HG02623 (cell line): ENCODE results near the gene EPAS1.

Source experiments
- ATAC-seq: cut with Tn5 transposase; IDR thresholded peaks from one replicate; pipeline ENCODE4 v1.9.1; 2021; ENCODE audit warnings: moderate library complexity; ENCODE audit not compliant: unreplicated experiment

EPAS1 gene

GRCh38 chr2:46273225-46273863, 23.9 kb upstream of the EPAS1 start:
- ATAC-seq = no peak

DNA sequence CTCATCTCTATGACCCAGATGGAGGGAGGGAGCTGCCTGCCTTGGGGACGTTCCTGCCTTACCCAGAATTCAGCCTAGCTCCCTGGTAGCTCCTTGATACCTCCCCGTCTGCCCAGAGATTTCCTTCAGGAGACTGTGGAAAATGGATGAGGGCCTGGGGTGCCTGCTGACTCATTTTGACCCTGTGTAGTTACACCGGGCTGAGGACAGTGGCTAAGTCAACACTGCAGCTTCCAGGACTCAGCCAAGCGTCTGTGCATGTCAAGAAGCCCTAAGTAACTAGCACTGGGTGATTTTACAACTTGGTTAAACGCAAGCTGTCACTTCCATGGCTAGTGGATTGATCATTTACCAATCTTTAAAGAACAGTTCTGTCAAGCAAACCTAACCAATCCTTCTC, 23.3 kb upstream of the EPAS1 start:
- no peak for ATAC-seq

- no peak for ATAC-seq
These were observed 22.6 kb upstream of the EPAS1 start for GRCh38 chr2:46274586-46274985.

GRCh38 chr2:46275995-46276394, 21.2 kb upstream of the EPAS1 start:
- ATAC-seq = no peak

GRCh38 chr2:46276642-46277041, 20.6 kb upstream of the EPAS1 start:
- ATAC-seq = no peak

DNA sequence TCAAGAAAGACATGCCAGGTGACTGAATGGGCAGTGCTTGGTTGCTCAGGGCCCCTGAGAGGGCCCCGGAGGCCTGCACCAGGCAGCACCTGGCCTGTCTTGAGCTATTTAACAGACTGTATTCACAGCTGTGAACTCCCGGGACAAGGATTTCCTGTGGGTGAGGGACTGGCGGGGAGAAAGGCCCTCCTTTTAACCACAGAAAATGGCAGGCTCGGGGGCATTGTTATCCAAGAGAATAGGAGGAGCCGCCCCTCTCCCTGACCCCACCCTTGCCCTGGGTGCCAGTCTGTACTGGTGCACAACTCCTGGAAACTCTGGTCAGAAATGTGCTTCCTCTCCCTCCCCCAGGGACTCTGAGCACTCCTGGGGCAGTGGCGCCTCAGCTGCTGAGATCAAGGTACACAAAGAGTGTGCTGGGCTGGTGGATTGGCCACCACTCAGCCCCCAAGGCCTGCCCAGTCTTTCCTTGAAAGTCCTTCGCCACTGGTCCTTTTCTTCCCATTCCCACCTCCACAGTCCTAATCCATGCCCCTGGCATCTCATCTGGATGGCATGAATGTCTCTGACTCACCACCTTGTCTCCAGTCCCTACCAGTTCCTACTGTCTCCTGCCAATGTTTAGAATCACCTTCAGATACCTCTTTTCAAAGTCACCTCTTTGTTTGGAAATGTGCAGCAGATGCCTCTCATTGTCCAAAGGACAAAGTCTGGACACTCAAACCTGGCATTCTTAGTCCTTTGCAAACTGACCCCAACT, 19.6 kb upstream of the EPAS1 start:
- ATAC-seq = no peak

DNA sequence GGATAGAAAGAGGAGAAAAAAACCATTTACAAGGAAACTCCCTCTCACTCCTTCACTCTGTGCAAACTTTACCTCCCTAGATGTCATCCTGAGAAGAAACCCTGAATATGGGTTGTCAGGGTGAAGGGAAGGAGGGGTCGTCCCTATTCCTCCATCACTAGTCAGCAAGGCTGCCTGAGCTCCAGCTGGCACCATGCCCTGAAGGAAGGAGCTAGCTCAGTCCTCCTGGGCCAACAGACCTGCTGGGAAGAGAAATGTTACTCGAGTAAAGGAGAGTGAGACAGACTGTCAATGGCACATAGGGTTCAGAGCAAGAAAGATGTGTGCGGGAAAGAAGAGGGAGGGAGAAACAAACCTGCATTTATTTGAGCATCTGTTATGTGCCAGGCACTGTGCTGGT, 18.3 kb upstream of the EPAS1 start:
- ATAC-seq = no peak

DNA sequence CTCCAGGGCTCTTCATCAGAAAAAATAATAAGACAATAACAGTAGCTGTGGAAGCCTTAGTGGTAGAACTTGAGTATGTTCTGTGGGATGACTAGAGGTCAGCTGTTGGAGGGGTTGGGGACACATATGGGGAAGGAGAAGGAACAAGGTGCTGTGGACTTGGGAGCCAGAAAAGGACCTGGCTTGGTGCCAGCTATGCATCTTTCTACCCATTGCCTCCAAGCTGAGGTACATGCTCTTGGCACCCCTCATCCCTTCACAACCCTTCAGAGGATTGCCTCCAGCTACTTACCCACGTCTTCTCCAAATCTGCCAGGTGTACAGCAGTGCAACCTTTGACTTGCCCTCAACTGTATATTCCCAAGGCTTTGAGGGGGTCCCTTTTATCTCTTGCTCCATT, 15.3 kb upstream of the EPAS1 start:
- no peak for ATAC-seq

DNA sequence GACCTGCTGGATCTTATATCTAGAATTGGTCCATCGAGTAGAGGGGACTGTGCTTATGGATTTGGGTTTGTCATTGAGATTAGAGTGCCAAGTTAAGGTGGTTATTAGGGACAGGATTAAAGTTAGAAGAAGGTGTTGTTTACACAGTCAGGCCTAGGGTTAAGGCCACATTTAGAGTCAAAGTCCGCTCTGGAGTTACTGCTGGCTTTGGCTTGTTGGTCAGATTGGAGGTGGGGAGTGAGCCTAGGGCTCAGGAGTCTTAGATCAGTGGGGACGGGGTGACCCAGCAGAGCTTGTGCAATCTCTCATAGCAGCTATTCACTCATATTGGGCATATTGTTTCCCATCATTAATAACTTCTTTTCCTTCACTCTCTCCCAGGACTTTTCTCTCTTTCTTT, 13.5 kb upstream of the EPAS1 start:
- no peak for ATAC-seq

DNA sequence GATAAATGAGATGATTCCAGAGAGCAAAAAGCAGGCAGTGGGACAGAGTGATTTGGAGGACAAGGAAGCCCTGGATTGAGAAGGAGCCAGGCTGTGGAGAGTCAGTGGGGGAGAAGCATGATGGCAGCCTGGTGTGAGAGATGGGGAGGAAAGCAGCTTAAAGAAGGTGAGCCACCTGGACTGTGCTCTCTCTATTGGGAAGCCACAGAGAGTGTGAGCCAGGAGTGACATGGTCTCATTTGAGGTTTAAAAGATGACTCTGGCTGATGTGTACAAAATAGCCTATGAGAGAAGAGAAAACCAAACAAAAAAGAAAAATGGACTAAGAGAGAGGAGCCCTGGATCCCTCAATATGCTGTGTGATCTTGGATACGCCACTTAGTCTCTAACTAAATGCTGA, 12.9 kb upstream of the EPAS1 start:
- ATAC-seq = no peak

DNA sequence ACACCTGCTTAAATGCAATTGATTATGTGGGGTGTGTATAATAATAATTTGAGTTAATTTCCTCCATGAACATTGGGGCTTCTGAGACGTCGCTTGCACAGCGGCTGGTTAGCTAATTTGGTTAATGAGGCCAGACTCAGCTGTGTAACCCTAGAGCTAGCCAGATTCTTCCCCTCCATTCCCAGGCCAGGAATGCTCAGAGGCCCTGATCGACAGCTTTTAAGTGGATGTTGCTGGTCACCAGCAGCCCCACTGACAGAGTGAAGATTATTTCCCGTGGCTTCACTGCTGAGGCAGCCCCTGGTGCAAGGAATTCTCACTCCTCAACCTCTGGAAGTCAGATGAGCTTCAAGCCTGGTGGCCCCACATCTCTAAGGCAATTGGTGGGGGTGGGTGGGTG, 12.4 kb upstream of the EPAS1 start:
- ATAC-seq = no peak

DNA sequence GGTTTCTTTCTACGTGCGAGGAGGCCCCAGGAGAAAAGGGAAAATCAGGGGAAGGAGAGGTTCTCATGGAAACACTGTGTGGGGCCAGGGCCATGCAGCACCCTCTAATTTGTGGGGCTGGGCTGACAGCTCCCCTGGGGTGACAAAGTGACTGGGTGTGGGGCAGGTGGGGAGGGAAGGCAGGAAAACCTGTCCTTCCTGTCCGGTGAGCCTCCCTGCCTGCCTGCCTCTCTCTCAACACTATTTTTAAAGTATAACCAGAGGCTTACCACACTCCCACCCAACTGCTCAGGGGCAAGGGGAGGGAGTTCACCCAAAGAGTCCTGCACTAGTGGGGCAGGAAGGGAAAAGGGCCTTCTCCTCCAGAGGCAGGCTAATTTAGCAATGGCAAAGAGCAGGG, 10.5 kb upstream of the EPAS1 start:
- ATAC-seq = no peak

DNA sequence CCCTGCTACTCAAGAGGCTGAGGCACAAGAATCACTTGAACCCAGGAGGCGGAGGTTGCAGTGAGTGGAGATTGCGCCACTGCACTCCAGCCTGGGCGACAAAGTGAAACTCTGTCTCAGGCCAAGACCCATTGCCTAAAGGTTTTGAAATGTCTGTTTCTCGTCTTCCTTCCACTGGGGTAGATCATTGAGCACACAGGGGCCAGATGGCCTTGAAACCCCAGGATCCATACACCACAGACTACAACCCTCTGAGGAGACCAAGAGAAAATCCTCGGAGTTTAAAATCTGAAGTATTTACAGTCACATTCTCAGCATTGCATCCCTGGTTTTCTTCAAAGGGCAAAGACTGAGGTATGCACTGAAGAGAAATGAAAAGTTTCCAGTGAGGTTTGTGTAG, 7.1 kb upstream of the EPAS1 start:
- ATAC-seq = no peak

DNA sequence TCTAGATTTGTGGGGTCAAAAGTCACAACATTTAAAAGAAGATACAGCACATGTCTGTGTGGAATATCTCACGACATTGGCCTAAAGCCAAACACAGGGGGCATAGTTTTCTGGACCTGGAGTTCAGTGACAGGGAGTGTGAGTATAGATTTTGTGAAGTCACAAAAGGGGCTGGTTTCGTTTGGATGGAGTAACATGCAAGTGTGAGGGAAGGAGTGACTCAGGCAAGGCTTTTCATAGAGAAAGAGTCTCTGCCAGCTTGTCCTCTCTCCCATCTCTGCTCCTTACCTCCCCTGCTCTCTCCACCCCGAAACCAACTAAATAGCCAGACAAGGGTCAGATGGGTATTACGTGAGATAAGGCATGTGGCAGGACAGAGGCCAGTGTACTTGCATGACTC, 3.7 kb upstream of the EPAS1 start:
- ATAC-seq = no peak

GRCh38 chr2:46294176-46294836, 2.9 kb upstream of the EPAS1 start:
- ATAC-seq = no peak

DNA sequence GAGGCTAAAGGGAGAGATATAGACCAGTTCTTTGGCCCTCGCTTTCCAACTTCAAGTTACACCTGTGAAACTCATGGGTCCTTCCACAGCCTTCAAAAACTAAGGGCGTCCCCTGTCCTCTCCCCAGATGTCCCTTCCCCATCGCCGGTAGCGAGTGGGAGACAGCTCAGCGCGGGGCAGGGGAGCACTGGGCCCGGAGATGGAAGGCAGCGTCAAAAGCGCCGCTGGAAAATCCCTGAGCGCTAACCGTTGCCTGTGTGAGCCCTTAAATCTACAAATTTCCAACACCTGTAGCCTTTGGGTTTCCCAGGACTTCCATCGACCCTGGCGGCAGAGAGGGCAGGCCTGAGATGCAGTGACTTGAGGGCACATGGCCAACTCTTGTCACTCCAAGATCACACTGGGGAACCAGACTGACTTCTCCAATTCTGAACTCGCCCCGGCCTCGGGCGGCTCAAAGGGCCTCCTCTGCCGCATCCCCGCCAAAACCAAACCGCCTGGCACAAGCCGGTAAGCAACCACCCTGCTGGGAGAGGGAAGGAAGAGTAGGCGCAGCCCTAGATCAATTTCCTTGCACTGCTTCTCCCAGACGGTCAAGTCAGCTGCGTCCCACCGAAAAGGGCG, 879 bp upstream of the EPAS1 start:
- ATAC-seq = no peak

GRCh38 chr2:46297546-46298271, 502 bp downstream of the EPAS1 start:
- no peak for ATAC-seq

GRCh38 chr2:46298272-46298521, 990 bp downstream of the EPAS1 start:
- ATAC-seq = no peak

GRCh38 chr2:46298522-46299353, 1.5 kb downstream of the EPAS1 start:
- no peak for ATAC-seq

DNA sequence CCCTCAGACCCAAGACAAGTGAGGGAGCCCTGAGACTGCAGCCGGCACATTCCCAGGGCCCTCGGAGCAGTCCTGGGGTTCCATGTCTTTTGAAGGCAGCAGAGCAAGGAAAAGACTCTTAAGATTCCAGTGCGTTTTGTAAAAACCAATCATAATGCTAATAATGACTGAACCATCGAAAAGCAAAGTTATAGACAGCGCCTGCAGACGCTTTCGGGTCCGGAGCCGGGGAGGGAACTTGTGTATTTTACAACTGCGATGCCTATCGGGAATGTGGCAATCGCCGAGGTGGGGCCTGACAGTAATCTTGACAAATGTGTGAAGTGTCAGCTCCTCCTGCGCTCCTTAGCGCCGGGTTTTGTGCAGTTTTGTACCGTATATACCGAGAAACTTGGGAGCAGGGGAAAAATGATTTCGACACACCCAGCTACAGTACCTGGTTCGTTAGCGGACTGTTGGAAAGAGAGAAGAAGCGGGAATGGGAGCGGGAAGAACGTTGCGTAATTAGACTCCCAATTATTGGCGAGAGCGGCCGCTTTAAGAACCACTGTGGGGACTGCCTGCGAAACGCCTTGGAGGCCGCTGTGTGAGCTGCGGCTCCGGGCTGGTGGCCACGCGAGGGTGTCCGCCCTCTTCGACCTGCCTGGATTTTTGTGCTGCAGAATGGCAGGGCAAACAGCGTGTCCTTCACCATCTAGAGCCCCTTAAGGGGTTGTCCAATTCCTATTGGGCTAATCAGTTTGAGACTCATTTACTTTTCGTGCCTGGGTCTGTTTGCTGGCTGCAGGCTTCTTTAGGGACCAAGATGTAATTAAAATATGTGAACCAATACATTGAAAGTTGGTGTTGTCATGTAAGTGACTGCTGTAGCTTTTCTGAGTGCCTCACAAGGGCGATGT, 2.4 kb downstream of the EPAS1 start:
- no peak for ATAC-seq
